HG03457 (cell line): ENCODE results near the gene GNAS-AS1.

ENCODE experiments used
- ATAC-seq: cut with Tn5 transposase; IDR thresholded peaks from one replicate; pipeline ENCODE4 v1.9.1; 2021; ENCODE audit warnings: moderate number of reproducible peaks; ENCODE audit not compliant: unreplicated experiment

GNAS-AS1 gene

DNA sequence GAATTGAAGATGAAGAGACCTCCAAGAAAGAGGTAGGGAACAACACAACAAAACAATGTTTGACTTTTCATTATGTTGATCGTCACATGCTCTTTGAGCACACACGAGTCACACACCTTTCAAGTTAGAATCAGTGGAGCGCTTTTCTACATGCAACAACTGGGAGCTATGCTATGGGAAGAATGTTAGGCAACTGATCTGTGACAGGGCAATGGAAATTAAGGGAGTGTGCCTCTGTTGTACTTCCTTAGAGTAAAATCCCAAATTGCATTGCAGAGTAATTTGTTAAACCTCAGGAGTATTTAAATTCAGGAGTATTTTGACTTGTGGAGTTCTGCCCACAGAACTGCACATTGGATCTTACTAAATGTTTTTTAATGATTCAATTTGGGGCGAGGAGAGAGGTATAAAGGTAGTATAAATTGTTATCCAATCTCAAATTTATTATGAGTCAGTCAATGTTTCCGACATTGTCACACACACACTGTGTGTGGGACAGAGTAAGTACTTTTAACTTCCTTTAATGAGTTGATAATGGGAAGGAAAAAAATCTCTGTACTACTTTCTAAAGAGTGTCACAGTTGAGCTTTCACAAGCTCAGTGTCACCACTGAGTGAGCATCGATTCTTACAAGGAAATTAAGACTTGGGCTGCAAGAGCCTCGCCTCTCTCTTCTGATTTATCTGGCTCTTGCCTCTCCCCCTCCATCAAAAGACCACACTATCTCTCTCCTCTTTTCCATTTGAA, 12.5 kb upstream of the GNAS-AS1 start:
- no peak for ATAC-seq

DNA sequence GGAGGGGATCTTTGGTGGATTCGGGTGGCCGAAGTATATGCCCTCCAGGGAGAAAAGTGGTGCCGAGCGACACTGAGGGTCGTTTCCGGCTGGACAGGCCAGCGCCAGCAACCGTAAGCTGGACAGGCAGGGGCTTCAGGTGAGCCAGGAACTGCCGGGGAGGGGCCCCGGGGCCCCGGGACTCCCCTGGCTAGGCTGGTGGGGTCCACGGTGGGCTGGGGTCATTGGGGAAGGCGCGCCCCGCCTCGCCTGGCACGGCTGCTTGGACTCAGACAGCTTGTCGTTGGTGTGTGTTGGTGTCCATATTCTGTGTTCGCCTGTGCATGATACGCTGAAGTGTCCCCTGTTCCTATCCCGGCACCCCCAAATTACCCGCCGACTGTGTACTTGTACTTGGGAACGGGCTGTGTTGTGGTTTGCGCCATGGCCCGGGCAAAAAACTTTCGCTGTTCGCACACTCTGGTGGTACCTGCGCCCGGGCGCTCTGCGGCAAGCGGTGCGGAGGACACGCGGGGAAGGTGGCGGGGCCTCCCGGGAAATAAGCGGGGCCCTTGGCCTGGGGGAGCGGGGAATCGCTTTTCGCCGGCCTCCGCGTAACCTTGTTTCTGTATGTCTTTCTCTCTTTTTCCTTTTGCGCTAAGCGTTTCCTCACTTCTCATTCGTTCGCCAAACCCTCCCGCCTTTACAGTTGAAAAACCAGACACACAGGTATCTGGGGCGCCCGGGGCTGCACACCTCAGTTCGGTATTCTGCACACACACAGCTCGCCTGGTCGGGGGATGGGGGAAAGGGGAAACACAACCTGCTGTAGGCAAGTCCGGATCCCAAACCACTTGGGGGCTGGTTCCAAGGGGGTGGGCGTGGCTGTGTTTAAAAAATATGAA, 5.0 kb upstream of the GNAS-AS1 start:
- no peak for ATAC-seq

- no peak for ATAC-seq
Measured at GRCh38 chr20:58854638-58855471, 4.2 kb upstream of the GNAS-AS1 start.

DNA sequence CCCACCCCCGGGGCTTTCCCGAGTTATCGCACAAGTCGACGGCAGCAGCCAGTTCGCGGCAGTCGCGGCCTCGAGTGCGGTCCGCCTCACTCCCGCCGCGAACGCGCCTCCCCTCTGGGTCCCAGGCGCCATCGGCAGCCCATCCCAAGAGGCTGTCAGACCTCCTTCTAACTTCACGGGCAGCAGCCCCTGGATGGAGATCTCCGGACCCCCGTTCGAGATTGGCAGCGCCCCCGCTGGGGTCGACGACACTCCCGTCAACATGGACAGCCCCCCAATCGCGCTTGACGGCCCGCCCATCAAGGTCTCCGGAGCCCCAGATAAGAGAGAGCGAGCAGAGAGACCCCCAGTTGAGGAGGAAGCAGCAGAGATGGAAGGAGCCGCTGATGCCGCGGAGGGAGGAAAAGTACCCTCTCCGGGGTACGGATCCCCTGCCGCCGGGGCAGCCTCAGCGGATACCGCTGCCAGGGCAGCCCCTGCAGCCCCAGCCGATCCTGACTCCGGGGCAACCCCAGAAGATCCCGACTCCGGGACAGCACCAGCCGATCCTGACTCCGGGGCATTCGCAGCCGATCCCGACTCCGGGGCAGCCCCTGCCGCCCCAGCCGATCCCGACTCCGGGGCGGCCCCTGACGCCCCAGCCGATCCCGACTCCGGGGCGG, 3.4 kb upstream of the GNAS-AS1 start:
- no peak for ATAC-seq

GRCh38 chr20:58853466-58853865, 2.8 kb upstream of the GNAS-AS1 start:
- ATAC-seq, result no peak

DNA sequence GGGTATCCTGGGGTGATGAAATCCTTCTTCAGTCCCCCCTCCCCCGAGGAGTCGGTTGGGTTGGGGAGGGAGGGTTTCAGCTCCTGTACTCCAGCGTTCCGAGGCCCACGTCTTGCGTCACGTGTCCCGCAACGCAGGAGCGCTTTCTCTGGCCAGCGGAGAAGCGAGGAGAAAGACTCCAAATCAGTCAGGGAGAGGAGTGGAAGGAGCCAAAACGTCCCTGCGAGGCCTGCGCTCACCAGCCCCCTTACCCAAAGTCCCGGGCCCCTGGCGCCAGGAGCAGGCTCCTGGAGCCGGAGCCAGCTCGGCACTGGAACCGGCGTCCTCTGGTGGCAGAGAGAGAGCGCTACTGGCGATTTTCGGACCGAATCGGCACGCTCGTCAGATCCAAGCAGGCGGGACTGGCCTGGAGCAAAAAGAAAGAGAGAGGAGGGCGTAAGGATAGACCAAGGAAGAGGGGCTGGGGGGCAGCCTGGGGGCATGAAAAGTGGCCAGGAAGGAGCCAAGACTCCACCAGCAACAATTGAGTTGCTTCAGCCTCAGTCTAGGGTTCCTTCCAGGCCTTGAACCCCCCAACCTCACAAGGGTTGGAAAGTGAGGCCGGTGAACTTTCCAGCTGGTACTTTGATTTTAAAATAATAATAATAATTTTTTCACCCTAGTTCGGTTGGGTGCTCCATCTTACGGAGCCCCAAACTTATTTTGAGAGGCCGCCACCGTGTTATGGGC, 2.0 kb upstream of the GNAS-AS1 start, which contains the start of gene GNAS:
Gene GNAS, plus strand, starts transcription at position 174 of the 729 bp plus-strand sequence.
- ATAC-seq, result no peak

DNA sequence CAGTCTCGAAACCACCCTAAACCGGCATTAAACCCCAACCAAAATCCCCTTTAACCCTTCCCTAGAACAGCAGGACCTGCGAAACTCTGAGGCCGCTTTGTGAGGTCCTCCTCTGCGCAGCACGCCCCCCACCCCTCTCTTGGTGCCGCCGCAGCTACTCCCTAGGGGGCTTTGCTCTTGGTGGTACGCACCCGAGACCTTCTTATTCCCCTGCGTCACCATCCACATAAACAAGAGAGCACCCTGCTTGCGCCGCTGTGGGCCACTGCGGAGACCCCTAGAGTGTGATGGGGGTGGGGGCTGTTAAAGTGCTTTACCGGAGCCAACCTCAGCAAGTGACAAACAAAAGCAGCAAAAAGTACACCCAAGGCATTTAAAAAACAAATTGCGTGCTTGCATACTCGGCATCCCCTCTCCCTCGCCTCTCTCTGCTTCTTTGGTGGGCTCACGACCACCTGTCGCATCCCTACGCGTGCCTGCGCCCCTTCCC, 1.3 kb upstream of the GNAS-AS1 start:
- no peak for ATAC-seq

- ATAC-seq, result no peak
Measured at GRCh38 chr20:58851221-58851968, 693 bp upstream of the GNAS-AS1 start.

- no peak for ATAC-seq
Measured at GRCh38 chr20:58847463-58847862, 3.2 kb downstream of the GNAS-AS1 start.

DNA sequence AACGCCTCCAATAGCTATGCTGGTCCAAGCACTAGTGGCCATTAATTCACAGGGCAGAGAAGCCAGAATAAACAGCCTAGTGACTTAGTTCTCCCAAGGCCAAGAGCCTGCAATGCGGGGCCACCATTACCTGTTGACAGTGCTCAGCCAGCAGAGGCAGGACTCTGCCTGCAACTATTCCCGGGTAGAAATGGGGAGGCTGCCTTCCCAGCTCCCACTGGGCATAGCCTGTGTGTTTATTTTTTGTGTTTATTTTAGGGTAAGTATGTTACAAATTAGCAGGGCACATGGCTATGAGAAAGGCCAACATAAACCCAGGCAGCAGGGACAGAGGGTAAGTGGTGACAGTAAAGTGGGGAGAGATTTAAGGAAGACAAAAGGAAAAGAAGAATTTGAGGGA, 5.0 kb downstream of the GNAS-AS1 start:
- ATAC-seq, result no peak

DNA sequence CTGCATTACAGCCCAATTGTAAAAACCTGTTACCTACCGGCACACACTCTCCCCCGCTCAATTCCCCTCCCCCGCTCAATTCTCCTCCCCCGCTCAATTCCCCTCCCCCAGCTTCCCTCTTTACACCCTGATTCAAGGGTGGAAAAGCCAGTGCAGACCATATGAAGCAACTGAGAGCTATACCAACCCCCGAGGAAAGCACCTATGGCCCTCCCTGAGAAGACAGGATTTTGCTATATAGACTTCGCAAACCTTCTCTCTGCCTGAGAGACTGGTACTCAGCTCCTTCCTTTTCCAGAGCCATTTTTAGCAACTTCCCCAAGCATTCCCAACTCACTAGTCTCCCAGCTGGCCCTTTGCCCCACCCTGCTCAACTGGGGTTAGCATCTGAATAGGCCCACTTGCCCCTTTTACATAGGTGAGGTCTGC, 7.6 kb downstream of the GNAS-AS1 start:
- ATAC-seq, result no peak

- ATAC-seq, result no peak
Measured at GRCh38 chr20:58842276-58842675, 8.4 kb downstream of the GNAS-AS1 start.

DNA sequence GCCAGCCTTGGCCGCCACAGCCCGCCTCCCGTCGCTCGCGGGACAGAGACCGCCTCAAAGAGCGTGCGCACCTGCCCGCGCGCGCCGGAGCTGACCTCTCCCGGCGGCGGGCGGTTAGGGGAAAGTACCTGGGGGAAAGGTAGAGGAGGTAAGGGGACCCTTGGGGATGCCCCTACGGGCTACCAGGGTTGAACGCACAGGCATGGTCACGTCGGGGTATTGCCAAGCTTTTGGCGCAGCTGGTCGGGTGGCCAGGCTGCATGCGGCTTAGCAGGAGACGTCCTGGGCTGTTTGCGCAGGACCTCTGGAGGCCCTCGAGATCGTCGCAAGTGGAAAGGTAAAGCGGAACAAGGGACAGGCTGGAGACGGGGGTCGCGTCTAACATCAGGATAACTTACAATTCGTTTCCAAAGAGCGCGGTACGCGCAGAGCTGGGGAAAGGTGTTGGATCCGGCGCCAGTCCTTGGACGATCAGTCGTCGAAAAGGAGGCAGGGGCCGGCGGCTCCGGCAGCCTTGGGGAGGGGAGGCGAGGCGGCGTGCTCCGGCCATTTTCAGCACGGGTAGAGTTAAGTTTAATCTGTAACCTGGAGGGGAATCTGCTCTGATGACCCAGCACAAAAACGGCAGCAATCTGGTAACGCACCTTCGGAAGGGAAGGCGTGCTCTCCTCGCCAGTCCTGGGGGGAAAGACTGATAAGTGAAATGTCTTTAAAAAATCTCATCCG, 9.0 kb downstream of the GNAS-AS1 start:
- ATAC-seq, result no peak

GRCh38 chr20:58840816-58841538, 9.7 kb downstream of the GNAS-AS1 start:
- ATAC-seq, result no peak

DNA sequence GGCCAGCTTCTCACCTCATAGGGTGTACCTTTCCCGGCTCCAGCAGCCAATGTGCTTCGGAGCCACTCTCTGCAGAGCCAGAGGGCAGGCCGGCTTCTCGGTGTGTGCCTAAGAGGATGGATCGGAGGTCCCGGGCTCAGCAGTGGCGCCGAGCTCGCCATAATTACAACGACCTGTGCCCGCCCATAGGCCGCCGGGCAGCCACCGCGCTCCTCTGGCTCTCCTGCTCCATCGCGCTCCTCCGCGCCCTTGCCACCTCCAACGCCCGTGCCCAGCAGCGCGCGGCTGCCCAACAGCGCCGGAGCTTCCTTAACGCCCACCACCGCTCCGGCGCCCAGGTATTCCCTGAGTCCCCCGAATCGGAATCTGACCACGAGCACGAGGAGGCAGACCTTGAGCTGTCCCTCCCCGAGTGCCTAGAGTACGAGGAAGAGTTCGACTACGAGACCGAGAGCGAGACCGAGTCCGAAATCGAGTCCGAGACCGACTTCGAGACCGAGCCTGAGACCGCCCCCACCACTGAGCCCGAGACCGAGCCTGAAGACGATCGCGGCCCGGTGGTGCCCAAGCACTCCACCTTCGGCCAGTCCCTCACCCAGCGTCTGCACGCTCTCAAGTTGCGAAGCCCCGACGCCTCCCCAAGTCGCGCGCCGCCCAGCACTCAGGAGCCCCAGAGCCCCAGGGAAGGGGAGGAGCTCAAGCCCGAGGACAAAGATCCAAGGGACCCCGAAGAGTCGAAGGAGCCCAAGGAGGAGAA, 10.5 kb downstream of the GNAS-AS1 start:
- no peak for ATAC-seq

- ATAC-seq, result no peak
Measured at GRCh38 chr20:58839474-58839874, 11.2 kb downstream of the GNAS-AS1 start.

- ATAC-seq, result no peak
Measured at GRCh38 chr20:58838174-58838573, 12.5 kb downstream of the GNAS-AS1 start.
